Astrocyte (in vitro differentiated cells and primary cell): ENCODE results near the gene RLN3. TPM values are rescaled to one million over a fixed set of nuclear protein-coding genes. Genes with fewer than 3 reads are reported as not detected.

Experiments used
- DNase-seq: peaks from one replicate; pipeline ENCODE4 v3.0.0-alpha.2; 2010; ENCODE audit warnings: low read depth
- FAIRE-seq: peaks from 2 replicates; lab custom pipeline; 2011; peaks lifted over from hg19 to GRCh38; lab: Jason Lieb, UNC
- H2AFZ ChIP-seq: 2 replicates; pipeline ENCODE4 v1.6.0; 2012; ENCODE audit warnings: low read depth, low read length, inconsistent platforms
- H3K27ac ChIP-seq: 2 replicates; pipeline ENCODE4 v1.5.1; 2011; ENCODE audit warnings: low read depth, low read length, inconsistent platforms
- H3K27me3 ChIP-seq: 2 replicates; pipeline ENCODE4 v1.6.0; 2011; ENCODE audit warnings: low read length, inconsistent platforms; ENCODE audit not compliant: insufficient read depth
- H3K36me3 ChIP-seq: 2 replicates; pipeline ENCODE4 v1.5.1; 2011; ENCODE audit warnings: low read length, inconsistent platforms; ENCODE audit not compliant: insufficient read depth
- H3K4me1 ChIP-seq: 2 replicates; pipeline ENCODE4 v1.5.1; 2011; ENCODE audit warnings: low read length, inconsistent platforms; ENCODE audit not compliant: insufficient read depth
- H3K4me2 ChIP-seq: 2 replicates; pipeline ENCODE4 v1.6.0; 2012; ENCODE audit warnings: low read length, inconsistent platforms
- H3K4me3 ChIP-seq: 2 replicates; pipeline ENCODE4 v1.5.1; 2011; ENCODE audit warnings: low read depth, mild to moderate bottlenecking, low read length, inconsistent platforms; ENCODE audit not compliant: insufficient read depth
- H3K79me2 ChIP-seq: 2 replicates; pipeline ENCODE4 v1.6.0; 2012; ENCODE audit warnings: mild to moderate bottlenecking, low read length, inconsistent platforms; ENCODE audit not compliant: insufficient read depth
- H3K9ac ChIP-seq: 2 replicates; pipeline ENCODE4 v1.6.0; 2012; ENCODE audit warnings: mild to moderate bottlenecking, low read length, inconsistent platforms
- H3K9me3 ChIP-seq: 2 replicates; pipeline ENCODE4 v1.5.1; 2012; ENCODE audit warnings: low read depth, mild to moderate bottlenecking, low read length, inconsistent platforms; ENCODE audit not compliant: insufficient read depth
- H4K20me1 ChIP-seq: 2 replicates; pipeline ENCODE4 v1.6.0; 2012; ENCODE audit warnings: low read length, inconsistent platforms; ENCODE audit not compliant: insufficient read depth
- H3K27ac Mint-ChIP-seq: one replicate; pipeline ENCODE4 v1.8.0; 2021; ENCODE audit warnings: mild to moderate bottlenecking, mixed read lengths; ENCODE audit not compliant: unreplicated experiment
- H3K27me3 Mint-ChIP-seq: one replicate; pipeline ENCODE4 v1.8.0; 2021; ENCODE audit warnings: low read depth, mixed read lengths; ENCODE audit not compliant: unreplicated experiment
- H3K36me3 Mint-ChIP-seq: one replicate; pipeline ENCODE4 v1.8.0; 2021; ENCODE audit warnings: low read depth, mixed read lengths; ENCODE audit not compliant: unreplicated experiment
- H3K4me1 Mint-ChIP-seq: one replicate; pipeline ENCODE4 v1.8.0; 2021; ENCODE audit warnings: low read depth, mixed read lengths; ENCODE audit not compliant: unreplicated experiment
- H3K4me3 Mint-ChIP-seq: one replicate; pipeline ENCODE4 v1.8.0; 2021; ENCODE audit warnings: mild to moderate bottlenecking, moderate library complexity, mixed read lengths; ENCODE audit not compliant: unreplicated experiment
- H3K9me3 Mint-ChIP-seq: one replicate; pipeline ENCODE4 v1.8.0; 2021; ENCODE audit warnings: mild to moderate bottlenecking, mixed read lengths; ENCODE audit not compliant: unreplicated experiment
- EZH2 ChIP-seq: IDR thresholded peaks from 2 replicates; pipeline ENCODE4 v1.6.1; 2012; ENCODE audit warnings: mild to moderate bottlenecking, low read length, inconsistent platforms; ENCODE audit not compliant: insufficient read depth
- total RNA-seq: library from RNA; stranded (reverse); gene quantifications from 2 replicates; pipeline ENCODE4 v1.2.1, GENCODE V29; 2021
- TF ChIP-seq, protein P1 (sequence below): IDR thresholded peaks from 2 replicates; pipeline ENCODE4 v1.5.1; 2011; ENCODE audit warnings: low read depth, mild to moderate bottlenecking, inconsistent platforms, low read length, moderate library complexity; ENCODE audit not compliant: insufficient read depth

RLN3 gene
- total RNA-seq, 1 donor from 2014 or later: not detected

DNA sequence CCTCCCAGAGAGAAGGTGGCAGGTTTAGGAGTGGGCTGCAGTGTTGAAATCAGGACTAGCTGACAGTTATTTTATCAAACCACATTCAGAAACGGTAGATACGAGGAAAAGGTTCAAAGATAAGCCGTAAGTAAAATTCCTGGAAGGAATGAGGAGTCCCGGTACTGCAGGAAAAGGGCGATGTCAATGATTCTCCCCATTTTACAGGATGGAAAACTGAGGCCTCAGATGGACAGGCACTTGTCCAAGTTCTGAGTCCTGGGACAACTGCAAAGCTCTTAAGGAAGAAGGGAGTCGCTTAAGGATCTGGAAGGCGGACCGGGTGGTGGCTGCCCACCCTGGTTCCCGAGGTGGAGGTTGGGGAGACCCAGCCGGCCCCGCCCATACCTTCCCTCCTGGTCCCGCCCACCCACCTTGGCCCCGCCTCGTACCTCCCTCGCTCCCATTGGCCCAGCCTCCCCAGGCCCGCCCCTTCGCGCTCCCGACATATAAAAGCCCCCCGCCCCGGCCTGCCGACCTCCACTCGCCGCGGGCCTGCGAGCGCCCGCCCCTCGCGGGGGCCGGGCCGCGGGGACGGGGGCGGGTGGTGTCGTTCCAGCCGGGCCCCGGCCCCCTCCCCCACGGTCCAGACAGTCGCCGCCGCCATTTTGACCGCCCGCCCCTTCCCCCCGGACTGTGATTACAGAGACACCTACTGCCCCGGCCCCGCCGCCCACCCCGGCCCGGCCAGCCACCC lies 22.4 kb upstream of the RLN3 start:
- H3K27me3 Mint-ChIP-seq: no peaks in the 10 kb centered on the region
- peaks cover 12% of the 10 kb centered on the region for H4K20me1 ChIP-seq
- H3K9me3 ChIP-seq: no peaks in the 10 kb centered on the region
- H3K27ac Mint-ChIP-seq: peak overlapping the region; percentile 83
- TF ChIP-seq, protein P1, sequence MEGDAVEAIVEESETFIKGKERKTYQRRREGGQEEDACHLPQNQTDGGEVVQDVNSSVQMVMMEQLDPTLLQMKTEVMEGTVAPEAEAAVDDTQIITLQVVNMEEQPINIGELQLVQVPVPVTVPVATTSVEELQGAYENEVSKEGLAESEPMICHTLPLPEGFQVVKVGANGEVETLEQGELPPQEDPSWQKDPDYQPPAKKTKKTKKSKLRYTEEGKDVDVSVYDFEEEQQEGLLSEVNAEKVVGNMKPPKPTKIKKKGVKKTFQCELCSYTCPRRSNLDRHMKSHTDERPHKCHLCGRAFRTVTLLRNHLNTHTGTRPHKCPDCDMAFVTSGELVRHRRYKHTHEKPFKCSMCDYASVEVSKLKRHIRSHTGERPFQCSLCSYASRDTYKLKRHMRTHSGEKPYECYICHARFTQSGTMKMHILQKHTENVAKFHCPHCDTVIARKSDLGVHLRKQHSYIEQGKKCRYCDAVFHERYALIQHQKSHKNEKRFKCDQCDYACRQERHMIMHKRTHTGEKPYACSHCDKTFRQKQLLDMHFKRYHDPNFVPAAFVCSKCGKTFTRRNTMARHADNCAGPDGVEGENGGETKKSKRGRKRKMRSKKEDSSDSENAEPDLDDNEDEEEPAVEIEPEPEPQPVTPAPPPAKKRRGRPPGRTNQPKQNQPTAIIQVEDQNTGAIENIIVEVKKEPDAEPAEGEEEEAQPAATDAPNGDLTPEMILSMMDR: no peak
- TF ChIP-seq EZH2: no peak
- DNase-seq (peak; percentile 60), FAIRE-seq (no peak)
- H3K9ac ChIP-seq: peak overlapping the region; percentile 92
- peak overlapping the region; percentile 81 for H3K4me3 Mint-ChIP-seq
- H3K36me3 Mint-ChIP-seq: no peaks in the 10 kb centered on the region
- H3K4me1 Mint-ChIP-seq: peaks cover 14% of the 10 kb centered on the region
- H3K79me2 ChIP-seq: peaks cover 11% of the 10 kb centered on the region
- no peaks in the 10 kb centered on the region for H3K9me3 Mint-ChIP-seq
- H3K4me1 ChIP-seq: peaks cover 4% of the 10 kb centered on the region
- no peak overlapping the region for H2AFZ ChIP-seq
- H3K36me3 ChIP-seq: no peaks in the 10 kb centered on the region
- peak overlapping the region; percentile 89 for H3K4me2 ChIP-seq
- H3K4me3 ChIP-seq: peak overlapping the region; percentile 48
- no peaks in the 10 kb centered on the region for H3K27me3 ChIP-seq
- peak overlapping the region; percentile 98 for H3K27ac ChIP-seq

DNA sequence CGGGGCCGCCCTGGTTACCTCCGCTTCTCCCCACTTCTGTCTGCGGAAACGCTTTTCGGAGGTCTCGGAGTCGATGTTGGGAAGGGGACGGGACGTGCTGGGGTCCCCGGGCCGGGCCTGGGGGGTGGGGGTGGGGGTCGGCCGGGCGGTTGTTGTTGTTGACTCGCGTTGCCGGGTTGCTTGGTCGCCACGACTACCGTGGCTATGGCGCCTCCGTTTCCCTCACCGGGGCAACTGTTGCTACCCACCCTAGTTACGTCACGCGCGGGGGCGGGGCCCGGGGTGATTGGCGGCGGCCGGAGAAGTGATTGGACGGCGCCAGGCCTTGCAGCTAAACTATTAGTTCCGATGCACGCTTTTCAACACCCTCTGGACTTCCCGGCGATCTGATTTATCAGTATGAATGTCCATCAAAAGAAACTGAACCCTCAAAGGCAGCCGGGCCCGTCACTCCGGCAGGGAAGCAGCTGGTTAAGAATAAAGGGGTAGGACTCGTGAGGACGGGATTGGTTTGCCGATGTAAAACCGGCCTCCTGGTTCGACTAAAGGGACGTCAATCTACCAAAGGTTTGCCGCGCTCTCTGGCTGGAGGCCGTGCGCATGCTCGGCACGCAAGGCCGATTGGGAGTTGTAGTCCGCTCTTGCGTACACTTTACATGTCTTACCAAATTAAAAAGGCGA lies 21.7 kb upstream of the RLN3 start, which contains the start of gene RFX1:
Gene RFX1, minus strand, starts transcription at position 236 of the 681 bp plus-strand sequence. CDS start 12,477 bp downstream, outside the sequence.
- Histone ChIP-seq H4K20me1 (peaks cover 11% of the 10 kb centered on the region), H3K4me2 (peak within 1 kb of the TSS; percentile 89), H2AFZ (peak within 1 kb of the TSS; percentile 83), H3K4me3 (peak within 1 kb of the TSS; percentile 78), H3K36me3 (no peaks in the 10 kb centered on the region), H3K4me1 (peaks cover 4% of the 10 kb centered on the region), H3K9me3 (no peaks in the 10 kb centered on the region), H3K9ac (peak within 1 kb of the TSS; percentile 92), H3K27me3 (no peaks in the 10 kb centered on the region), H3K79me2 (peaks cover 9% of the 10 kb centered on the region), H3K27ac (peak within 1 kb of the TSS; percentile 98)
- Mint-ChIP-seq H3K9me3 (no peaks in the 10 kb centered on the region), H3K27me3 (no peaks in the 10 kb centered on the region), H3K4me1 (peaks cover 14% of the 10 kb centered on the region), H3K4me3 (peak within 1 kb of the TSS; percentile 90), H3K36me3 (no peaks in the 10 kb centered on the region), H3K27ac (peak within 1 kb of the TSS; percentile 98)
- TF ChIP-seq, protein P1: no peak
- no peak for TF ChIP-seq EZH2
- FAIRE-seq (peak; percentile 13), DNase-seq (peak; percentile 100)
